Measurements from ENCODE around the gene NMD3. TPM values are rescaled to one million over a fixed set of nuclear protein-coding genes. Genes with fewer than 3 reads are reported as not detected.

NMD3 gene
- total and polyA plus RNA-seq, 8 donors: 21.3 to 151 (median 44.1) TPM

- DNase-seq: no peak
- intact Hi-C loops (cut with DNase I; ENCODE audit: low total_unique reads): no loop called here
- no peak for TF ChIP-seq POLR2AphosphoS5 (IDR thresholded peaks at IDR 0.05)
- no peak for TF ChIP-seq EP300 (IDR thresholded peaks at IDR 0.05)
- TF ChIP-seq POLR2A (IDR thresholded peaks at IDR 0.05): no peak
- no peak for TF ChIP-seq CTCF (IDR thresholded peaks at IDR 0.05)
Measured at GRCh38 chr3:161215185-161215584, 5.9 kb upstream of the NMD3 start.

GRCh38 chr3:161217496-161217895, 3.6 kb upstream of the NMD3 start:
- peaks cover 0 to 8% (median 4%) of the 10 kb centered on the region in 4 donors for H3K4me1 ChIP-seq
- no peaks in the 10 kb centered on the region for H3K36me3 ChIP-seq
- TF ChIP-seq EP300 (IDR thresholded peaks at IDR 0.05) (no peak), POLR2AphosphoS5 (IDR thresholded peaks at IDR 0.05) (no peak), POLR2A (IDR thresholded peaks at IDR 0.05) (no peak), CTCF (IDR thresholded peaks at IDR 0.05) (no peak)
- intact Hi-C loops (cut with DNase I; ENCODE audit: low total_unique reads): no loop called here
- 89 to 98% (median 92%) methylated on average over 5 of the region's 5 CpGs for WGBS, 5 donors
- no peaks in the 10 kb centered on the region for H3K9me3 ChIP-seq
- DNase-seq: no peak
- no peak overlapping the region for H3K4me3 ChIP-seq
- no peak overlapping the region for H3K27ac ChIP-seq
- no peaks in the 10 kb centered on the region for H3K27me3 ChIP-seq

More at GRCh38 chr3:161215185-161215584, 5.9 kb upstream of the NMD3 start:
- H3K27me3 ChIP-seq: no peaks in the 10 kb centered on the region
- no peak overlapping the region for H3K27ac ChIP-seq
- no peaks in the 10 kb centered on the region for H3K36me3 ChIP-seq
- no peaks in the 10 kb centered on the region for H3K9me3 ChIP-seq
- H3K4me3 ChIP-seq: no peak overlapping the region
- 71 to 89% (median 78%) methylated on average over 4 of the region's 4 CpGs for WGBS, 5 donors
- H3K4me1 ChIP-seq: no peaks in the 10 kb centered on the region

- intact Hi-C loops (cut with DNase I; ENCODE audit: low total_unique reads): no loop called here
- Histone ChIP-seq H3K27ac (no peak overlapping the region), H3K4me3 (no peak overlapping the region), H3K27me3 (no peaks in the 10 kb centered on the region), H3K4me1 (peaks cover 18 to 28% (median 22%) of the 10 kb centered on the region in 4 donors), H3K9me3 (no peaks in the 10 kb centered on the region), H3K36me3 (no peaks in the 10 kb centered on the region)
- no peak for TF ChIP-seq POLR2A (IDR thresholded peaks at IDR 0.05)
- TF ChIP-seq EP300 (IDR thresholded peaks at IDR 0.05): no peak
- no peak for TF ChIP-seq POLR2AphosphoS5 (IDR thresholded peaks at IDR 0.05)
- TF ChIP-seq CTCF (IDR thresholded peaks at IDR 0.05): no peak
- no peak for DNase-seq
- WGBS, 5 donors: 90 to 99% (median 95%) methylated on average over 4 of the region's 4 CpGs
Measured at GRCh38 chr3:161219495-161219894, 1.6 kb upstream of the NMD3 start.

- Histone ChIP-seq H3K27me3 (no peaks in the 10 kb centered on the region), H3K27ac (peak overlapping the region; percentile 91 to 99 (median 97)), H3K4me1 (peaks cover 32 to 51% (median 38%) of the 10 kb centered on the region in 4 donors), H3K36me3 (peaks cover 0 to 19% (median 6%) of the 10 kb centered on the region in 4 donors), H3K4me3 (peak overlapping the region; percentile 76 to 93 (median 91)), H3K9me3 (no peaks in the 10 kb centered on the region)
- DNase-seq: peak in 1 of 2 donors; percentile 65
- WGBS, 5 donors: 4 to 7% (median 5%) methylated on average over 19 of the region's 19 CpGs
- intact Hi-C loops (cut with DNase I; ENCODE audit: low total_unique reads): no loop called here
- peak in 1 of 3 donors; percentile 39 for TF ChIP-seq POLR2AphosphoS5 (IDR thresholded peaks at IDR 0.05)
- TF ChIP-seq EP300 (IDR thresholded peaks at IDR 0.05): no peak
Measured at GRCh38 chr3:161221806-161222600, 892 bp downstream of the NMD3 start.

GRCh38 chr3:161222662-161223061, 1.6 kb downstream of the NMD3 start:
- peak in 1 of 2 donors; percentile 25 for DNase-seq
- no peak for TF ChIP-seq POLR2A (IDR thresholded peaks at IDR 0.05)
- no peak for TF ChIP-seq CTCF (IDR thresholded peaks at IDR 0.05)
- no peak for TF ChIP-seq POLR2AphosphoS5 (IDR thresholded peaks at IDR 0.05)
- TF ChIP-seq EP300 (IDR thresholded peaks at IDR 0.05): no peak

More at GRCh38 chr3:161222662-161223061, 1.6 kb downstream of the NMD3 start:
- H3K27me3 ChIP-seq: no peaks in the 10 kb centered on the region
- H3K4me1 ChIP-seq: peaks cover 32 to 56% (median 42%) of the 10 kb centered on the region in 4 donors
- intact Hi-C loops (cut with DNase I; ENCODE audit: low total_unique reads): no loop called here
- H3K4me3 ChIP-seq: peak overlapping the region; percentile 76 to 93 (median 91)
- 3 to 21% (median 15%) methylated on average over 2 of the region's 2 CpGs for WGBS, 5 donors
- peak overlapping the region; percentile 70 to 98 (median 96) for H3K27ac ChIP-seq
- H3K9me3 ChIP-seq: no peaks in the 10 kb centered on the region
- peaks cover 5 to 26% (median 13%) of the 10 kb centered on the region in 4 donors for H3K36me3 ChIP-seq

Data from stomach (tissue), 9 donors.